ENCODE data around the gene RANBP17.

The RANBP17 gene

DNA sequence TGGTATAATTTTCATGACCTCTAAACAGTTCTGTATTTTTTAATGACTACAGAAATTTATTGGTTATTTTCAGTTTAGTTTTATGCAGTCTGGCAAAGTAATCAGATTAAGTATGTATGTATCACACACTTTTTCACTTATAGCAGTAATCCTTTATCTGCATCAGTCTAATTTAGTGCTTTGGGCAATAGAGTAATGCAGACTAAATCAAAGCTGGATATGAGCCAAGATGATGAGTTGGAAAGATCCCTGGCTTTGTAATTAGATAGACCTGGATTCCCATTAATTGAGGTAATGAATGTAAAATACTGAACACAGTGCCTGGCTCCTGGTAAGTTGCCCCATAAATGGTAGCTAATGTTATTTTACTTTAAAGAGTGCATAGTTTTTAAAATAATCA, 231.8 kb downstream of the RANBP17 start:
- DNase-seq (ENCODE audit: low read depth) = no peak

DNA sequence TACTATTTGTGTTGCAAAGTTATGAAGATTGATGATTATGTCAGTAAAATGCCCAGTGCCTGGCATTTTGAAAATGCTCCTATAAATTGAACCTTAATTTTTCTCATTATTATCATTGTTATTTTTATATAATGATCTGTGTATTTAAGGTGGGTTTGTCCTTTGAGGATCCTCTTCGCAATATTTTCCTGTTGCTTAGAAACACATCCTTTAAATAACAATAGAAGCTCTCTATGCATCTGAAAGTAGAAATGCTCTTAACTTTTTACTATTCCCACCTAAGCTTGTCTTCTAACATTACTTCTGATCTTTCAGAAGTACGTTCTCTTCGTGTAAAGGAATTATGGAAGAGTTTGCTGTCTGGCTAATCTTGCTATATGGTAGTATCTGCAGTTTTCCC, 232.5 kb downstream of the RANBP17 start:
- no peak for DNase-seq (ENCODE audit: low read depth)

GRCh38 chr5:171102877-171103610, 241.2 kb downstream of the RANBP17 start:
- no peak for DNase-seq (ENCODE audit: low read depth)

DNA sequence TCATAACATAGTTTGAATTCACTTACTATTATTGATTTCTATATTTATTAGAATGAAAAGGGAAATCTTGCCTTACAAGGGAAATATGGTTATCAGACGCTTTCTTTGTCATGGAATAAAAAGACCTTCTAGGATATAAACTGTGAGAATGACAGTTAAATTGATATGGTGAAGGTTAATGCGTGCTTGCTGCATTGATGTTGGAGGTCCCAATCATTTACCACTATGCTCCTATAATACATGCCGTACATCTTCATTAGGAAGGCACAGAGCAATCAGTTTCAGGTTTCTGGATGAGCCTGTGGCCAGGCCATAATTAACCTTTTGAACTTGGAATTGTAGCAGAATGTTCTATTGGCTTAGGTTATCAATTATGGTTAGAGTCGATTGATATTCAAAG, 245.9 kb downstream of the RANBP17 start:
- no peak for DNase-seq (ENCODE audit: low read depth)

DNA sequence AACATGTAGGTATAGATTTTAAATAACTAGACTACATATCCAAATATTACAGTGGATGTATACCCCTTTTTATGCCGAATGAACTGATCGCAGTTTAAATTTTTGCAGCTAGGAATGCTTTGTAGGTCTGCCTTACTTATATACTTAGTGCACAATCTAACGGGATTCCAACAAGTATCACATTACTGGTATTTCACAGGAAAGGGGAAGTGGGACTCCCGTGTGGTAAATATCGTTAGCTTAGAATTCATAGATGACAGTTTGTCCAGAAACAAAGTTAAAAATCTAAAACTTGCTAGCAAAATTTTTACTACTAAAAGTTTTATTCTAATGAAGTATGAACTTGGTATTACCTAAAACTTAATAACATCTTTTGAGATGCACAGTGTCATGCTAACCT, 253.7 kb downstream of the RANBP17 start:
- DNase-seq (ENCODE audit: low read depth) = no peak

DNA sequence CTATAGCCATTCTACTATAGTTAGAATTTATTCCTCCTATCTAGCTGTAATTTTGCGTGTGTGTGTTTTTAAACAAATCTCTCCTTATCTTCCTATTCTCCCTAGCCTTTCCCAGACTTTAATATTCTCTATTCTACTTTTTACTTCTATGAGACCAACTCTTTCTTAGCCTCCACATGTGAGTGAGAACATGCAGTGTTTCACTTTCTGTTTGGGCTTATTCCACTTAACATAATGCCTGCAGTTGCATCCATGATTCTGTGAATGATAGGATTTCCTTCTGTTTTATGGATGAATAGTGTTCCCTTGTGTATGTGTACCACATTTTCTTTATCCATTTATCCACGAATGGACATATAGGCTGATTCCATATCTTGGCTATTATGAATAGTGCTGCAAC, 254.9 kb downstream of the RANBP17 start:
- DNase-seq (ENCODE audit: low read depth) = no peak

- DNase-seq (ENCODE audit: low read depth) = no peak
These were observed 259.3 kb downstream of the RANBP17 start for GRCh38 chr5:171120986-171121622.

DNA sequence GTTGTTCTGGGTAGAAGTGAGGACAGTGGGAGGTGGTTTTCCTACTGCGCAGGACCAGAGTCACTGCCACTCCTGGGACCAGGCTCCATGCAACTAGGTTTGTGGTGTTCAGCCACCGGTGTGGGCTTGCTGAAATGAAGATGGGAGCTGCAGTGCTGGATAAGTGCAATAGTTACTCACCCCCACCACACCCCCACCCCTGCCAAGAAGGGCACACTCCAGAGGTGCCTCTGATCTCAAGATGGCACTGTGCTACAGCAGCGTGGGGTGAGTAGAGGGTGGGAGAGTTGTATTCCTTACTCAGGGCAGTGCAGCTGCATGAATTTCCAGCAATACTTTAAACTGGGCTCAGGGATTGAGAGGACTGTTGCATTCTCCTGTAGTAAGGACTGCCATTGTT, 259.8 kb downstream of the RANBP17 start:
- no peak for DNase-seq (ENCODE audit: low read depth)

DNA sequence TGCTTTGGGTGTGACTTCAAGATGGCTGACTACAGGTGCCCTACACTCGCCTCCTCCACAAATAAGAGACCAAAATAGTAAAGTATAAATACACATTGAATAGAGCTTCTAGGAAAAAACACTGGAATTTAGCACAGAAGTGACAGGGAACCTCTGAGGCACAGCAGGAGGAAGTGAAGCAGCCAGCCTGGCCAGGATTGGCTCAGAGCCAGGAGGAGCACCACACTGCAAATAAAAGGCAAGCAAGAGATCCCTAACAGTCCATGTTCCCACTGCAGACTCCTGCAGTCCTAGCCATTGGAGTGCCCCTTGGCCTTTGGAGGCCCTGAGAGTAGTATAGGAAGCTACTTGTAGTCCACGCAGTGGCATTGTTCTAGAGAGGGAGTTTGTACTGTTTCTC, 260.6 kb downstream of the RANBP17 start:
- no peak for DNase-seq (ENCODE audit: low read depth)

- DNase-seq (ENCODE audit: low read depth) = no peak
These were observed 261.6 kb downstream of the RANBP17 start for GRCh38 chr5:171123417-171123816.

- no peak for DNase-seq (ENCODE audit: low read depth)
These were observed 265.5 kb downstream of the RANBP17 start for GRCh38 chr5:171127314-171127713.

DNA sequence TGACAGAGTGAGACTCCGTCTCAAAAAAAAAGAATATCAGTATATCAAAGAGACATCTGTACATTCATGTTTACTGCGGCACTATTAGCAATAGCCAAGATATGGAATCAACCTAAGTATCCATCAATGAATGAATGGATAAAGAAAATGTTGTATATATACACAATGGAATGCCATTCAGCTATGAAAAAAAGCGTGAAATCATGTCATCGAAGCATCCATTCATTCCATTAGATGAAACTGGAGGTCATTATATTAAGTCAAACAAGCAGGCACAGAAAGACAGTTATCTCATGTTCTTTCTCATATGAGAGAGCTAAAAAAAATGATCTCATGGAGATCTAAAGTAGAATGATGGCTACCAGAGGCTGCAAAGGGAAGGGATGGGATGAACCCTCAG, 266.3 kb downstream of the RANBP17 start:
- no peak for DNase-seq (ENCODE audit: low read depth)

DNA sequence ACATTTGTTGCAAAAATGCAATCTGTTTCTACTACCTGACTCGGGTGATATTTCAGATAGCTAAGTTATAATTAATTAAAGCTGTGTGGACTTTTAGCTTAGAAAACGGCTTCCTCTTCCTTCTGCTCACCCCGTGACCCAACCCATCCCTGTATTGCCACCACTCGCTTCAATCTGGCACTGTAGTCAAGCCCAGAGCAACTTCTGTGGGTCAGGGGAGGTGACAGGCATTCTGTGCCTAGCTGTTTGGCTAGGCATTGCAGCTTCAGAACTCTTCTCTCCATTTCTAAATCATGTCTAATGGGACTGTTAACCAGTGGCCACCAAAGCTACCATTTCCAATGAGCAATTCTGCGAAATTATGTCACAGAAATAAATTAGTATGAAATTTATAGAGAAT, 267.5 kb downstream of the RANBP17 start:
- DNase-seq (ENCODE audit: low read depth) = no peak

DNA sequence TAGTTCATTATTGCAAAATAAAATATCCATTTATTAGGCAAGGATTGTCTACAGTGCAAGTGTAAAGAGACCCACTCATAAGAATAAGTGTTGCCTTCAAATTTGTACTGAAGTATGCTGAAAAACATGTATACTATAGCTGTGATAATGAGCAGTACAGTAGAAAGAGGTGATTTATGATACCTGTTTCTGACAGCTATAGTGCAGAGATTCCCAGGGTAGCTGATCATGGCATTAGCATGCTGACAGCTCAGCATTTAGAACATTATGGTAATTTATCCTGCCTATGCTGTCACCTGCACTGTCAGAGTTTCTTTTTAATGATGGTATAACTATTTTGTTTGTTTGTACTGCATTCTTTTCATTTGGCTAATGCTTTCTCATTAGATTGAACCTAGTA, 269.7 kb downstream of the RANBP17 start:
- no peak for DNase-seq (ENCODE audit: low read depth)

GRCh38 chr5:171137768-171138525, 276.1 kb downstream of the RANBP17 start:
- no peak for DNase-seq (ENCODE audit: low read depth)

DNA sequence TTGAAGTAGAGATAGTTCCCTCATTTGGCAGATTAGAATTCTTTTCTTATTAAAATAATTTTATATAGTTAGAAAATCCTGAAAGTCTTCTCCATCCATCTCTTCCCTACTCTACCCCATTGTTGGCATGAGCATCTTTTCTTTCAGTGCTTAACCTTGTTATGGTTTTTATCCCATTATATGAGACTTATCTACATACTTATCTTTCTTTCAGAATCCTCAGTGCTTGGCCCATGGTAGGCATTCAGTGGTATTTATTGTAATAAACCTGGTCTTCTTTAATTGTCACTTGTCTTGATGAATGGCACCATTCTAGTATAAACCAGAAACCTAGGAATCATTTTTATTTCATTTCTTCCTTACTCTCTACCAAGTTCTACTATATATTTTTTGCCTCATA, 277.4 kb downstream of the RANBP17 start:
- DNase-seq (ENCODE audit: low read depth) = no peak

DNA sequence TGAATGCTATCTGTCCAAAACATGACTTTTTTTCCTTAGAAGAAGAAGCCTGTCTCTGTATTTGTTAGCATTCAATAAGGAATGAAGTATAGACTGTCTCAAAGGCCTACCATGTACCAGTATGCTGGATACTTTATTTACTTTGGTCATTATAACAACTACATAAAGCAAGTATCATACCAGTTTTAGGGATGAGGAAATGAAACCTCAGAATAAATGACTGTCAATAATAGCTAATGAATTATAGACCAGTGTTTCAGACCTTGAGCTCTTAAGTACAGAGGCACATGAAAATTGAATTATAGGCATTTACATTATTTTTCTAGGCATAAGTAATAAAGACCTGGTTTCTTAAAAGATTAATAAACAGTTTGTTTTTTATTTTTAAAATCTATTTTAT, 280.8 kb downstream of the RANBP17 start:
- DNase-seq (ENCODE audit: low read depth) = no peak

- DNase-seq (ENCODE audit: low read depth) = no peak
These were observed 281.4 kb downstream of the RANBP17 start for GRCh38 chr5:171143171-171143570.

- DNase-seq (ENCODE audit: low read depth) = no peak
These were observed 282.1 kb downstream of the RANBP17 start for GRCh38 chr5:171143926-171144325.

- DNase-seq (ENCODE audit: low read depth) = no peak
These were observed 287.5 kb downstream of the RANBP17 start for GRCh38 chr5:171149333-171149732.

GRCh38 chr5:171149772-171150171, 288.0 kb downstream of the RANBP17 start:
- no peak for DNase-seq (ENCODE audit: low read depth)

GRCh38 chr5:171152382-171152781, 290.6 kb downstream of the RANBP17 start:
- no peak for DNase-seq (ENCODE audit: low read depth)

- DNase-seq (ENCODE audit: low read depth) = no peak
These were observed 293.8 kb downstream of the RANBP17 start for GRCh38 chr5:171155621-171156020.

Data from stimulated activated CD4-positive, alpha-beta T cell treated with anti-CD3 and anti-CD28 coated beads, Interleukin-2, amount 100 ng/mL, for 4 hours (primary cell).